Measurements from ENCODE around the gene PLCH1. TPM values are rescaled to one million over a fixed set of nuclear protein-coding genes. Genes with fewer than 3 reads are reported as not detected.

Gene PLCH1
- total RNA-seq, 1 donor from 2014 or later: 32.0 TPM

DNA sequence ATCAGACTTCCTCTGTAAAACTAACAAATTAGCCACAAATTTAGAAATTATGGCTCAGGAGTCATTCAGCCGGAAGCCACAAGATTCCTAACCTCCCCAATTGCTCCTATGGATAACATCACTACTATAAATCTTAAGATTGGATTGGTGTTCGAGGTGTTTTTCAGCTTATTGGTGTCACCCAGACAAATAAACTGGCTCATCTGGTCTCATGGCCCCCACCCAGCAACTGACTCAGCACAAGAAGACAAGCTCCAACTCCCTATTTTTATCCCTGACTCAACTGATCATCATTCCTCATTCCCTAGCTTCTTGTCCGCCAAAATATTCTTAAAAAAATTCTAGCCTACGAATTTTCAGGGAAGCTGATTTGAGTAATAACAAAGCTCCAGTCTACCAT, 316.3 kb downstream of the PLCH1 start:
- peaks cover 6% of the 10 kb centered on the region for H3K4me1 Mint-ChIP-seq
- no peaks in the 10 kb centered on the region for H3K27me3 ChIP-seq
- H3K9me3 Mint-ChIP-seq: peaks cover 9% of the 10 kb centered on the region
- H3K27me3 Mint-ChIP-seq (ENCODE audit: insufficient read depth, low read depth): no peaks in the 10 kb centered on the region
- no peak overlapping the region for H3K4me2 ChIP-seq
- peaks cover 15% of the 10 kb centered on the region for H3K4me1 ChIP-seq
- no peaks in the 10 kb centered on the region for H3F3A ChIP-seq (ENCODE audit: low read depth)
- H3K27ac Mint-ChIP-seq: no peak overlapping the region
- no peak overlapping the region for H3K4me3 ChIP-seq
- H3K36me3 Mint-ChIP-seq: no peaks in the 10 kb centered on the region
- H4K20me1 ChIP-seq (ENCODE audit: low read depth): no peaks in the 10 kb centered on the region
- TF ChIP-seq EZH2 (IDR thresholded peaks at IDR 0.05): no peak
- TF ChIP-seq, protein P1, sequence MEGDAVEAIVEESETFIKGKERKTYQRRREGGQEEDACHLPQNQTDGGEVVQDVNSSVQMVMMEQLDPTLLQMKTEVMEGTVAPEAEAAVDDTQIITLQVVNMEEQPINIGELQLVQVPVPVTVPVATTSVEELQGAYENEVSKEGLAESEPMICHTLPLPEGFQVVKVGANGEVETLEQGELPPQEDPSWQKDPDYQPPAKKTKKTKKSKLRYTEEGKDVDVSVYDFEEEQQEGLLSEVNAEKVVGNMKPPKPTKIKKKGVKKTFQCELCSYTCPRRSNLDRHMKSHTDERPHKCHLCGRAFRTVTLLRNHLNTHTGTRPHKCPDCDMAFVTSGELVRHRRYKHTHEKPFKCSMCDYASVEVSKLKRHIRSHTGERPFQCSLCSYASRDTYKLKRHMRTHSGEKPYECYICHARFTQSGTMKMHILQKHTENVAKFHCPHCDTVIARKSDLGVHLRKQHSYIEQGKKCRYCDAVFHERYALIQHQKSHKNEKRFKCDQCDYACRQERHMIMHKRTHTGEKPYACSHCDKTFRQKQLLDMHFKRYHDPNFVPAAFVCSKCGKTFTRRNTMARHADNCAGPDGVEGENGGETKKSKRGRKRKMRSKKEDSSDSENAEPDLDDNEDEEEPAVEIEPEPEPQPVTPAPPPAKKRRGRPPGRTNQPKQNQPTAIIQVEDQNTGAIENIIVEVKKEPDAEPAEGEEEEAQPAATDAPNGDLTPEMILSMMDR (IDR thresholded peaks at IDR 0.05): no peak
- no peak for TF ChIP-seq EZH2phosphoT487 (IDR thresholded peaks at IDR 0.05)
- no peak for DNase-seq (ENCODE audit: low spot score)
- H3K27ac ChIP-seq: no peak overlapping the region
- H2AFZ ChIP-seq (replicated peaks): no peak overlapping the region
- no peak overlapping the region for H3K9ac ChIP-seq
- H3K4me3 Mint-ChIP-seq: no peak overlapping the region
- no peaks in the 10 kb centered on the region for H3K9me3 ChIP-seq (ENCODE audit: low read depth)
- H3K79me2 ChIP-seq (ENCODE audit: low read depth): no peaks in the 10 kb centered on the region
- H3K36me3 ChIP-seq: no peaks in the 10 kb centered on the region

DNA sequence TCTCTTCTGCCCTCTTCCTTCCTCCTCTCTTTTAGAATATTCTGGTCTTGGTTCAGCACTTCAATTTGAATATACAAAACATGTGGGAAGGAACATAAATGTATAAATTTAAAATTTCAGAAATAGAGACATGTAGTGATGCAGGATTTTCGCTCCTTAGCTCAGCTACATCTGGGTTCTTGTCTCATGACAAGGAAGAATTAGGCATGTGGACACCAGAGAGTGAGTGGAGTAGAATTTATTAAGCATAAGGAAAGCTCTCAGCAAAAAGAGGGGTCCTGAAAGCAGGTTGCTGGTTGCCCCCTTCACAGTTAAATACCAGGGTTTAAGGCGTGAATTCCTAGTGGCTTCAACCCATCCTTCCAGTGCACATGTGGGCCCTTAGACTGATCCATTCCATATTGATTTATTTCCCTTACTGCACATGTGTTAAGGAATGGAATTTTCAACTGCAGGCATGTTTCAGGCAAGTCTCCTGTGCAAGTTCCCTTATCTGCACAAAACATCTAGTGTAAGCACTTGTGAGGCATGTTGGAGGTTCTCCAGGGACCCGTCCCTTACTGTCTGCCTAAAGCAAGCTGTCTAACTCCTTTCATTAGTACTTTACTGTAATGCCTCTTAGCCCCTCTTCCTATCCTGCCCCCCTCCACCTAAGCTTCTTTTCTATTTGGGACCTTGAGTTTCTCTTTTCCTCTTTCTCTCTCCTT, 318.2 kb downstream of the PLCH1 start:
- Histone ChIP-seq H3K27ac (no peak overlapping the region), H3K4me1 (peaks cover 15% of the 10 kb centered on the region), H3K4me2 (no peak overlapping the region), H3K36me3 (no peaks in the 10 kb centered on the region), H4K20me1 (ENCODE audit: low read depth) (no peaks in the 10 kb centered on the region), H3K9ac (no peak overlapping the region), H3F3A (ENCODE audit: low read depth) (no peaks in the 10 kb centered on the region), H2AFZ (replicated peaks) (no peak overlapping the region), H3K4me3 (no peak overlapping the region), H3K27me3 (no peaks in the 10 kb centered on the region), H3K79me2 (ENCODE audit: low read depth) (no peaks in the 10 kb centered on the region), H3K9me3 (ENCODE audit: low read depth) (no peaks in the 10 kb centered on the region)
- Mint-ChIP-seq H3K4me3 (no peak overlapping the region), H3K4me1 (peaks cover 7% of the 10 kb centered on the region), H3K27ac (no peak overlapping the region), H3K27me3 (ENCODE audit: insufficient read depth, low read depth) (peaks cover 1% of the 10 kb centered on the region), H3K9me3 (peaks cover 9% of the 10 kb centered on the region), H3K36me3 (no peaks in the 10 kb centered on the region)
- TF ChIP-seq, protein P1 (IDR thresholded peaks at IDR 0.05): no peak
- TF ChIP-seq EZH2phosphoT487 (IDR thresholded peaks at IDR 0.05) (no peak), EZH2 (IDR thresholded peaks at IDR 0.05) (no peak)
- no peak for DNase-seq (ENCODE audit: low spot score)

DNA sequence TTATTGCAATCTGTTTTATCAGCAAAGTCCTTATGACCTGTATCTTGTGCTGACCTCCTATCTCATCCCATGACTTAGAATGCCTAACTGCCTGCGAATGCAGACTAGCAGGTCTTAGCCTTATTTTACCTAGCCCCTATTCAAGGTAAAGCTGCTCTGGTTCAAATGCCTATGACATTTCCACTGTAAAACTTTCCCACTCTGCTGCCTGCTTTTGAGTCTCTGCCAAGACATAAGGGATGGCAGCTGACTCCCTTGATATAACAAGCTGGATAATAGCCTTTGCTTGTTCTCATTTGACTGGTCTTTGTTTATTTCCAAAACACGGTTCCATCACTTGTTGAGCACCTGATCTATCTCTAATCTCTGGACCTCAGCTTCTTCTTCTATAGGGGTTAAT, 319.5 kb downstream of the PLCH1 start:
- no peak overlapping the region for H3K27ac Mint-ChIP-seq

More for the DNA sequence above, 319.5 kb downstream of the PLCH1 start:
- peaks cover 9% of the 10 kb centered on the region for H3K9me3 Mint-ChIP-seq
- H3K27ac ChIP-seq: no peak overlapping the region
- H3K27me3 Mint-ChIP-seq (ENCODE audit: insufficient read depth, low read depth): peaks cover 3% of the 10 kb centered on the region
- no peak overlapping the region for H3K4me2 ChIP-seq
- H3K36me3 Mint-ChIP-seq: no peaks in the 10 kb centered on the region
- H3K4me3 Mint-ChIP-seq: no peak overlapping the region
- no peak overlapping the region for H3K4me3 ChIP-seq
- no peaks in the 10 kb centered on the region for H4K20me1 ChIP-seq (ENCODE audit: low read depth)
- H3K4me1 Mint-ChIP-seq: peaks cover 20% of the 10 kb centered on the region
- no peaks in the 10 kb centered on the region for H3K27me3 ChIP-seq
- peaks cover 10% of the 10 kb centered on the region for H3F3A ChIP-seq (ENCODE audit: low read depth)
- H3K79me2 ChIP-seq (ENCODE audit: low read depth): no peaks in the 10 kb centered on the region
- H3K9ac ChIP-seq: no peak overlapping the region
- no peaks in the 10 kb centered on the region for H3K9me3 ChIP-seq (ENCODE audit: low read depth)
- H2AFZ ChIP-seq (replicated peaks): no peak overlapping the region
- H3K4me1 ChIP-seq: peaks cover 26% of the 10 kb centered on the region
- no peaks in the 10 kb centered on the region for H3K36me3 ChIP-seq
- TF ChIP-seq, protein P1 (IDR thresholded peaks at IDR 0.05): no peak
- TF ChIP-seq EZH2 (IDR thresholded peaks at IDR 0.05): no peak
- TF ChIP-seq EZH2phosphoT487 (IDR thresholded peaks at IDR 0.05): no peak
- DNase-seq (ENCODE audit: low spot score): no peak

All from neural progenitor cell (in vitro differentiated cells).